ENCODE results near the gene PRDM15.
A peak's percentile ranks its signal among the peaks of the same experiment; 100 is the strongest.

PRDM15 gene, protein sequence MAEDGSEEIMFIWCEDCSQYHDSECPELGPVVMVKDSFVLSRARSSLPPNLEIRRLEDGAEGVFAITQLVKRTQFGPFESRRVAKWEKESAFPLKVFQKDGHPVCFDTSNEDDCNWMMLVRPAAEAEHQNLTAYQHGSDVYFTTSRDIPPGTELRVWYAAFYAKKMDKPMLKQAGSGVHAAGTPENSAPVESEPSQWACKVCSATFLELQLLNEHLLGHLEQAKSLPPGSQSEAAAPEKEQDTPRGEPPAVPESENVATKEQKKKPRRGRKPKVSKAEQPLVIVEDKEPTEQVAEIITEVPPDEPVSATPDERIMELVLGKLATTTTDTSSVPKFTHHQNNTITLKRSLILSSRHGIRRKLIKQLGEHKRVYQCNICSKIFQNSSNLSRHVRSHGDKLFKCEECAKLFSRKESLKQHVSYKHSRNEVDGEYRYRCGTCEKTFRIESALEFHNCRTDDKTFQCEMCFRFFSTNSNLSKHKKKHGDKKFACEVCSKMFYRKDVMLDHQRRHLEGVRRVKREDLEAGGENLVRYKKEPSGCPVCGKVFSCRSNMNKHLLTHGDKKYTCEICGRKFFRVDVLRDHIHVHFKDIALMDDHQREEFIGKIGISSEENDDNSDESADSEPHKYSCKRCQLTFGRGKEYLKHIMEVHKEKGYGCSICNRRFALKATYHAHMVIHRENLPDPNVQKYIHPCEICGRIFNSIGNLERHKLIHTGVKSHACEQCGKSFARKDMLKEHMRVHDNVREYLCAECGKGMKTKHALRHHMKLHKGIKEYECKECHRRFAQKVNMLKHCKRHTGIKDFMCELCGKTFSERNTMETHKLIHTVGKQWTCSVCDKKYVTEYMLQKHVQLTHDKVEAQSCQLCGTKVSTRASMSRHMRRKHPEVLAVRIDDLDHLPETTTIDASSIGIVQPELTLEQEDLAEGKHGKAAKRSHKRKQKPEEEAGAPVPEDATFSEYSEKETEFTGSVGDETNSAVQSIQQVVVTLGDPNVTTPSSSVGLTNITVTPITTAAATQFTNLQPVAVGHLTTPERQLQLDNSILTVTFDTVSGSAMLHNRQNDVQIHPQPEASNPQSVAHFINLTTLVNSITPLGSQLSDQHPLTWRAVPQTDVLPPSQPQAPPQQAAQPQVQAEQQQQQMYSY

DNA sequence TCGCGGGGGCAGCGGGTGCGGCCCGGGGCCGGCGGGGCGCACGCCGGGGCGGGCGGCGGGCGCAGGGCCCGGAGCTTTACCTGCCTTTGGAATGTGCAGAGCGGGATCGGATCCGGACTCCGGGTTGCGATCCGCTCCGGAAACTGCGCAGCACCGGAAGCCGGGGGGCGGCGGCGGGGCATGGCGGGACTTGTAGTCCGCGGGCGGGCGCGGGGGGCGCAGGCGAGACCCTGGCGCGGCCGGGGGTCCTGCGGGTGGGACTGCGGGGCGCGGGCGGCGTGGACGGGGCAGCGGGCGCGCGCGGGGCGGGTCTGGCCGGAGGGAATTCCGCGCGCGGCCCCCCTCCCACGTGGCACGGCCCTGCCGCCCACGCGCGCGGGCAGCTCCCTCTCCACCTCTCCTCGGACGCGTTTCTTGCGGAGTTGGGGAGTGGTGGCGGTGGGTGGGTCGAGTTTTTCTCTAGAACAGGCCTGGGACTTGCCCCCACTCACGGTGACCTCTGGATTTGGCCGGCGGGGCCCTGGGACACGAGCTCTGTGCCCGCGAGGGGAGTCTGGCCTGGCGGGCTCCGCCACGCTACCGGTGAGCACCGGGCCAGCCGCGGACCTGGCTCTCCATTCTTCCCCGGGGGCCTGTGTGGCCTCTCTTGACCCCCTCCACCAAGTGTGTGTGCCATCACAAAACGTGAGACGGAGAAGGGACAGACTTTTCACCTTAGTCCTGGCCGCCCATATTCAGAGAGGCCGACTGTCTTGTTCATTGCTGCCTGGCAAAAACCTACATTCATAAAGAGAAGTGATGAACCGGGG lies at the start of gene PRDM15:
Gene PRDM15 (minus strand): TSS at position 155 of the 809 bp plus-strand sequence. CDS start 18,981 bp downstream, outside the sequence.
- peak within 1 kb of the TSS; percentile 84 for H3K27ac ChIP-seq
- CTCF ChIA-PET: interaction anchor here (0.5 kb wide), 1 partner anchor 1323 kb away, joined by 7 read pairs; no protein-coding TSS in a partner anchor
- POLR2A ChIA-PET (ENCODE audit: low non-redundant PET): no interaction called here
- TF ChIP-seq, protein P1, sequence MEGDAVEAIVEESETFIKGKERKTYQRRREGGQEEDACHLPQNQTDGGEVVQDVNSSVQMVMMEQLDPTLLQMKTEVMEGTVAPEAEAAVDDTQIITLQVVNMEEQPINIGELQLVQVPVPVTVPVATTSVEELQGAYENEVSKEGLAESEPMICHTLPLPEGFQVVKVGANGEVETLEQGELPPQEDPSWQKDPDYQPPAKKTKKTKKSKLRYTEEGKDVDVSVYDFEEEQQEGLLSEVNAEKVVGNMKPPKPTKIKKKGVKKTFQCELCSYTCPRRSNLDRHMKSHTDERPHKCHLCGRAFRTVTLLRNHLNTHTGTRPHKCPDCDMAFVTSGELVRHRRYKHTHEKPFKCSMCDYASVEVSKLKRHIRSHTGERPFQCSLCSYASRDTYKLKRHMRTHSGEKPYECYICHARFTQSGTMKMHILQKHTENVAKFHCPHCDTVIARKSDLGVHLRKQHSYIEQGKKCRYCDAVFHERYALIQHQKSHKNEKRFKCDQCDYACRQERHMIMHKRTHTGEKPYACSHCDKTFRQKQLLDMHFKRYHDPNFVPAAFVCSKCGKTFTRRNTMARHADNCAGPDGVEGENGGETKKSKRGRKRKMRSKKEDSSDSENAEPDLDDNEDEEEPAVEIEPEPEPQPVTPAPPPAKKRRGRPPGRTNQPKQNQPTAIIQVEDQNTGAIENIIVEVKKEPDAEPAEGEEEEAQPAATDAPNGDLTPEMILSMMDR (conservative IDR thresholded peaks at IDR 0.05; ENCODE audit: low read depth): no peak
- DNase-seq (ENCODE audit: low spot score): peak; percentile 79

DNA sequence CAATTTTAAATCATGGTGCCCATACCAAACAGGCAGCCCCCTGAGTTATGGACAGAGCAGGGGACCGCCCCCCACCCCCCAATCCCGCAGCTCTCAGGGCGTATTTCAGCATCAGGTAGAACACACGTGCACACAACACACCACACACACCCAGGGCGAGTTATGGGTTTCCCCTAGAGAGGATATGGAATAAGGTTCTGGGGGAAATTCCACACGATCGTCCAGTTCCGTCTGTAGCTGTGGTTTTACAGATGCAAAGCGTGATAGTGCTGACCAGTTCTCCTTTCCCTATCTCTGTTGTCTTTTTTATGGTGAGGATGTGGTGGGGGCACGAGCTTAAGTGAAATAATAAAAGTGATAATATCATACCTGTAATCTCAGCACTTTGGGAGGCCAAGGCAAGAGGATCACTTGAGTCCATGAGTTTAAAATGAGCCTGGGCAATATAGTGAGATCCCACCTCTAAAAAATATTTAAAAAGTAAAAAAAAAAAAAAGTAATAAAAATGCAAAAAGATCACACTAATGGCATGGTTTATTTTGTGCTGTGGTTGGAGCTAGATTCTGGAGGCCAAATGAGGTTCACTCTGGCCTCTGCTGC lies 49.6 kb upstream of the PRDM15 start:
- H3K27ac ChIP-seq: peak overlapping the region; percentile 96
- TF ChIP-seq, protein P1 (conservative IDR thresholded peaks at IDR 0.05; ENCODE audit: low read depth): no peak
- POLR2A ChIA-PET (ENCODE audit: low non-redundant PET): no interaction called here
- no peak for DNase-seq (ENCODE audit: low spot score)
- CTCF ChIA-PET: no interaction called here

DNA sequence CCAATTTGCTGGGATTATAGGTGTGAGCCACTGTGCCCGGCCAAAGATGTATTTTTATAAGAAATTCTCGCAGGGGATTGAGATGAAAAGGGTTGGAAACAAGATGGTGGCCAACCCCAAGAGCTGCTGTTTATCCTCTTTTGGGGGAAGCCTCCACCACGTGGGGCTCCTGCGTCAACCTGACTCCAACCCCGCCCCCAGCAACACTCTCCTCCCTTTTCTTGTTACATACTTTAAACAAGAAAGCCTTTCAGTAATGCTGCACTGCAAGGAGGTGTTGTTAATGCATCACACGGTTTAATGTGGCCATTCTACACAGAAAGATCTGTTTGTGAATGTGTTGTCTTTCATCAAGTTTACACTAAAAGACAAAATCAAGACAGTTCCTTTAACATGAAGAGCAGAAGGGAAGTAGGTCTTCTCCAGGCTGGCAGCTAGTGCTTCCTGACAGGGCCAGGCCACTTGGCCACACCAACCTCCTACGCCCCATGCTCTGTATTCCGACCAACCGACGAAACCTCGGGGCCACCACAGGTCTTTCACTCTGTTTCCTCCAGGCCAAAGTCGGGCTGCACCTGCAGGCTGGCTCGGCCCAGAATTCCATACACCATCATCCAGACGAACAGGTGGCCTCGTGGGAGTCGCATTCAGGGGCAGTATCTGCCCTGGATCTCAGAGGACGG lies 48.7 kb upstream of the PRDM15 start:
- peak overlapping the region; percentile 63 for H3K27ac ChIP-seq
- CTCF ChIA-PET: no interaction called here
- POLR2A ChIA-PET (ENCODE audit: low non-redundant PET): no interaction called here
- TF ChIP-seq, protein P1 (conservative IDR thresholded peaks at IDR 0.05; ENCODE audit: low read depth): no peak
- DNase-seq (ENCODE audit: low spot score): no peak

GRCh38 chr21:41926807-41927171 lies 47.6 kb upstream of the PRDM15 start:
- TF ChIP-seq, protein P1 (conservative IDR thresholded peaks at IDR 0.05; ENCODE audit: low read depth): no peak
- ChIA-PET CTCF (no interaction called here), POLR2A (ENCODE audit: low non-redundant PET) (no interaction called here)
- H3K27ac ChIP-seq: peak overlapping the region; percentile 63
- peak; percentile 17 for DNase-seq (ENCODE audit: low spot score)

- TF ChIP-seq, protein P1 (conservative IDR thresholded peaks at IDR 0.05; ENCODE audit: low read depth): no peak
- peak overlapping the region; percentile 76 for H3K27ac ChIP-seq
- POLR2A ChIA-PET (ENCODE audit: low non-redundant PET): no interaction called here
- CTCF ChIA-PET: no interaction called here
- DNase-seq (ENCODE audit: low spot score): peak; percentile 65
Measured at GRCh38 chr21:41926117-41926806, 47.1 kb upstream of the PRDM15 start.

Data from RWPE1 (cell line).